ENCODE results near the gene TMEM221. TPM values are rescaled to one million over a fixed set of nuclear protein-coding genes. Genes with fewer than 3 reads are reported as not detected.

The TMEM221 gene
- total and polyA plus RNA-seq, 3 donors from 2014 or later, result 0.68 to 2.6 (median 1.4) TPM

DNA sequence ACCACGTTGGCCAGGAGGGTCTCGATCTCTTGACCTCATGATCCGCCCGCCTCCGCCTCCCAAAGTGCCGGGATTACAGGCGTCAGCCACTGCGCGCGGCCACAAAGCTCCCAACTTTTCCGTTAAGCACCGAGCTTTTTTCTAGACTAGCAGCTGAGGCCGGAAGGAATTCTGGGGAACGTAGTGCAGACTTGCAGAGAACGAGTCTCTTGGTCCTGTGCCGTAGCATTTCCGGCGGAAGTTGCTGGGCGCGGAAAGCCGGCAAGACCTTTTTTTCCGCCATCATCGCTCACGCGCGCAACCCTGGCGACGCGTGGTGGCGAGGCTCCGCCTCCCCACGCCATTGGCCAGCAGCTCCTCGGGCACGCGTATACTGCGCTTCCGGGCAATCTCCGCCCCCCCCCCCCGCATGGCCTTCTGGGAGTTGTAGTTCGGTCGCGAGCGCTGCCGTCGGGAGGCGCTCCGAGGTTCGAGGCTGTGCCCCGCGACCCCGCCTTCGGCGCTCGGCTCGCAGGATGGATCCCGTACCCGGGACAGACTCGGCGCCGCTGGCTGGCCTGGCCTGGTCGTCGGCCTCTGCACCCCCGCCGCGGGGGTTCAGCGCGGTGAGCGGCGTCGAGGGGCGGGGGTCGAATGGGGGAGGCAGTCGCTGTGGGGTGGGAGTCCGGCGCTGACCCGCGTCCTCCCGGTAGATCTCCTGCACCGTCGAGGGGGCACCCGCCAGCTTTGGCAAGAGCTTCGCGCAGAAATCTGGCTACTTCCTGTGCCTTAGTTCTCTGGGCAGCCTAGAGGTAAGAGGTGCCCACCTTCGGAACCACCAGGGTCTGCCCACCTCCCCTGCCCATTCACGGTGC, 28.6 kb downstream of the TMEM221 start, which contains the start of gene MVB12A:
Gene MVB12A (plus strand): TSS at position 427 of the 854 bp plus-strand sequence. CDS start 89 bp downstream, at position 516.
- DNase-seq, result peak; percentile 98
- Histone ChIP-seq H3K27ac (peak within 1 kb of the TSS; percentile 80 to 93), H3K4me1 (peaks cover 13% of the 10 kb centered on the region), H3K36me3 (ENCODE audit: low read depth, missing control alignments) (no peaks in the 10 kb centered on the region), H3K9me3 (no peaks in the 10 kb centered on the region), H3K27me3 (no peaks in the 10 kb centered on the region), H3K4me3 (peak within 1 kb of the TSS; percentile 81 to 86)
- intact Hi-C loops (cut with DNase I; ENCODE audit: low total_unique reads), result no loop called here
- TF ChIP-seq POLR2A (IDR thresholded peaks at IDR 0.05), result peak; percentile 19
- TF ChIP-seq, protein P1, sequence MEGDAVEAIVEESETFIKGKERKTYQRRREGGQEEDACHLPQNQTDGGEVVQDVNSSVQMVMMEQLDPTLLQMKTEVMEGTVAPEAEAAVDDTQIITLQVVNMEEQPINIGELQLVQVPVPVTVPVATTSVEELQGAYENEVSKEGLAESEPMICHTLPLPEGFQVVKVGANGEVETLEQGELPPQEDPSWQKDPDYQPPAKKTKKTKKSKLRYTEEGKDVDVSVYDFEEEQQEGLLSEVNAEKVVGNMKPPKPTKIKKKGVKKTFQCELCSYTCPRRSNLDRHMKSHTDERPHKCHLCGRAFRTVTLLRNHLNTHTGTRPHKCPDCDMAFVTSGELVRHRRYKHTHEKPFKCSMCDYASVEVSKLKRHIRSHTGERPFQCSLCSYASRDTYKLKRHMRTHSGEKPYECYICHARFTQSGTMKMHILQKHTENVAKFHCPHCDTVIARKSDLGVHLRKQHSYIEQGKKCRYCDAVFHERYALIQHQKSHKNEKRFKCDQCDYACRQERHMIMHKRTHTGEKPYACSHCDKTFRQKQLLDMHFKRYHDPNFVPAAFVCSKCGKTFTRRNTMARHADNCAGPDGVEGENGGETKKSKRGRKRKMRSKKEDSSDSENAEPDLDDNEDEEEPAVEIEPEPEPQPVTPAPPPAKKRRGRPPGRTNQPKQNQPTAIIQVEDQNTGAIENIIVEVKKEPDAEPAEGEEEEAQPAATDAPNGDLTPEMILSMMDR (IDR thresholded peaks at IDR 0.05), result no peak
- WGBS, 2 donors, result 0 to 2% methylated on average over 9 to 59 of the region's 85 CpGs

DNA sequence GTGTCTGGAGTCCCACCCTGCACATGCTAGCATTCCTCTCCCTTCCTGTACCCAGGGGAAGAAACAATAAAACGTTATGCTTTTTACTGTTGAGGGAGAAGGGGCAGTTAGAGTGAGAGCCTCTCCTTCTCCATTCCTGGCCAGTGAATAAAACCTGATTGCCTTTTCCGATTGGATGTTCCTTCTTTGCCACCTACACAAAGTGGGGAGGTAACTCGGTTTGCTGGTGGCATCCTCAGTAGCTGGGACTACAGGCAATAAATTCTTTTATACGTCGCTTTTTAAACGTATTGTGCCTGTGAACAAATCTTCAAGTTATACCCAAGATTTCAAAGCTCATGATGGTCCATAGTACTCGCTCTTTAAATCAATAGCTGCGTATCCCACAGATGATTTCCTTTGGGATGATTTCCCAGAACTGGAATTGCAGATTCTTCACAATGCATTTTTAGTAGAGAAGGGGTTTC, 29.3 kb downstream of the TMEM221 start:
- intact Hi-C loops (cut with DNase I; ENCODE audit: low total_unique reads), result no loop called here
- Histone ChIP-seq H3K9me3 (no peaks in the 10 kb centered on the region), H3K27ac (peak overlapping the region; percentile 63 to 93), H3K4me3 (peak overlapping the region; percentile 51 to 86), H3K4me1 (peaks cover 15% of the 10 kb centered on the region), H3K36me3 (ENCODE audit: low read depth, missing control alignments) (no peaks in the 10 kb centered on the region), H3K27me3 (no peaks in the 10 kb centered on the region)
- WGBS, 2 donors, result 3 to 8% methylated on average over 8 of the region's 8 CpGs
- no peak for DNase-seq
- TF ChIP-seq, protein P1 (IDR thresholded peaks at IDR 0.05), result no peak
- TF ChIP-seq POLR2A (IDR thresholded peaks at IDR 0.05), result no peak

DNA sequence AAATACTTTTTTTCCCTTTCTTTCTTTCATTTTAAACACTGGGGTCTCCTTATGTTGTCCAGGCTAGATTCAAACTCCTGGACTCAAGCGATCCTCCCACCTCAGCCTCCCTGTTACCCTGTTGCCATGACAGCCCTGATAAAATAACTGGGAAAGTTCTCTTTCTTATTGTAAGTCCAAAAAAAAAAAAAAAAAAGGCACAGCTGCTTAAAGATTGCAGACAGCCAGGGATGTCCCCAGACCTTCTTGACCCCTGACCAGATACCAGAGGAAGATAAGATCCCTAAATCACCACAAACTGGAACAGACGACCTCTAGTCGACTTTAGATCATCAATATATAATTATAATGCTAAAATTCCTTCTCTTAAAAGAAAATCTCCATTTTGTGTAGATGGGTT, 29.8 kb downstream of the TMEM221 start:
- WGBS, 2 donors, result 36 to 46% methylated on average over 3 of the region's 3 CpGs
- no peaks in the 10 kb centered on the region for H3K36me3 ChIP-seq (ENCODE audit: low read depth, missing control alignments)
- DNase-seq, result no peak
- intact Hi-C loops (cut with DNase I; ENCODE audit: low total_unique reads), result no loop called here
- peak overlapping the region in 1 of 2 donors; percentile 86 for H3K4me3 ChIP-seq
- no peaks in the 10 kb centered on the region for H3K27me3 ChIP-seq
- H3K27ac ChIP-seq, result no peak overlapping the region
- TF ChIP-seq, protein P1 (IDR thresholded peaks at IDR 0.05), result no peak
- TF ChIP-seq POLR2A (IDR thresholded peaks at IDR 0.05), result no peak
- peaks cover 15% of the 10 kb centered on the region for H3K4me1 ChIP-seq
- H3K9me3 ChIP-seq, result no peaks in the 10 kb centered on the region

DNA sequence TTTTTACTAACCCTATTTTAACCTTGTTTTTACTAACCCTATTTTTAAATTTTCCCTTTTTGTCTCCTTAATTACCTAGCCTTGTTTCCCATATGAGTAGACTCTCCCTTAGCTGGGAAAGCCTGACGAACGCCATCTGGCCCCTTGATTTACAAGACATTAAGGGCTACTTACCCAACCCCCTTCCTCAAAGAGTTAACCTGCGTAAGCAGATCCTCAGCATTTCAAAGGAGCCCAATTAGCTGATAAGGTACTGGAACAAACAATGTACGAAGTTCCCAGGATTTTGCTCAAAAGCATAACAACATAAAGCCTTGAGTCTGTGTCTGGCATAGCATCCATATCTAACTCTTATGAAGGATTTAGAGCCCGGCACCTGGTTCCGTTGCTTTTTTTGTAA, 33.3 kb downstream of the TMEM221 start:
- Histone ChIP-seq H3K36me3 (ENCODE audit: low read depth, missing control alignments) (no peaks in the 10 kb centered on the region), H3K9me3 (no peaks in the 10 kb centered on the region), H3K4me1 (peaks cover 15% of the 10 kb centered on the region), H3K27me3 (no peaks in the 10 kb centered on the region), H3K27ac (peak overlapping the region; percentile 9 to 76), H3K4me3 (no peak overlapping the region)
- intact Hi-C loops (cut with DNase I; ENCODE audit: low total_unique reads), result no loop called here
- TF ChIP-seq POLR2A (IDR thresholded peaks at IDR 0.05), result no peak
- TF ChIP-seq, protein P1 (IDR thresholded peaks at IDR 0.05), result no peak
- DNase-seq, result no peak
- WGBS, 2 donors, result 41 to 47% methylated on average over 6 of the region's 6 CpGs
